Germinal center (tissue), 1 donor: ENCODE results near the gene TRIP6.

Experiments used
- DNase-seq: peaks from one replicate; pipeline ENCODE4 v3.0.0; 2012; ENCODE audit warnings: mixed read lengths, low spot score

The TRIP6 gene, protein sequence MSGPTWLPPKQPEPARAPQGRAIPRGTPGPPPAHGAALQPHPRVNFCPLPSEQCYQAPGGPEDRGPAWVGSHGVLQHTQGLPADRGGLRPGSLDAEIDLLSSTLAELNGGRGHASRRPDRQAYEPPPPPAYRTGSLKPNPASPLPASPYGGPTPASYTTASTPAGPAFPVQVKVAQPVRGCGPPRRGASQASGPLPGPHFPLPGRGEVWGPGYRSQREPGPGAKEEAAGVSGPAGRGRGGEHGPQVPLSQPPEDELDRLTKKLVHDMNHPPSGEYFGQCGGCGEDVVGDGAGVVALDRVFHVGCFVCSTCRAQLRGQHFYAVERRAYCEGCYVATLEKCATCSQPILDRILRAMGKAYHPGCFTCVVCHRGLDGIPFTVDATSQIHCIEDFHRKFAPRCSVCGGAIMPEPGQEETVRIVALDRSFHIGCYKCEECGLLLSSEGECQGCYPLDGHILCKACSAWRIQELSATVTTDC

DNA sequence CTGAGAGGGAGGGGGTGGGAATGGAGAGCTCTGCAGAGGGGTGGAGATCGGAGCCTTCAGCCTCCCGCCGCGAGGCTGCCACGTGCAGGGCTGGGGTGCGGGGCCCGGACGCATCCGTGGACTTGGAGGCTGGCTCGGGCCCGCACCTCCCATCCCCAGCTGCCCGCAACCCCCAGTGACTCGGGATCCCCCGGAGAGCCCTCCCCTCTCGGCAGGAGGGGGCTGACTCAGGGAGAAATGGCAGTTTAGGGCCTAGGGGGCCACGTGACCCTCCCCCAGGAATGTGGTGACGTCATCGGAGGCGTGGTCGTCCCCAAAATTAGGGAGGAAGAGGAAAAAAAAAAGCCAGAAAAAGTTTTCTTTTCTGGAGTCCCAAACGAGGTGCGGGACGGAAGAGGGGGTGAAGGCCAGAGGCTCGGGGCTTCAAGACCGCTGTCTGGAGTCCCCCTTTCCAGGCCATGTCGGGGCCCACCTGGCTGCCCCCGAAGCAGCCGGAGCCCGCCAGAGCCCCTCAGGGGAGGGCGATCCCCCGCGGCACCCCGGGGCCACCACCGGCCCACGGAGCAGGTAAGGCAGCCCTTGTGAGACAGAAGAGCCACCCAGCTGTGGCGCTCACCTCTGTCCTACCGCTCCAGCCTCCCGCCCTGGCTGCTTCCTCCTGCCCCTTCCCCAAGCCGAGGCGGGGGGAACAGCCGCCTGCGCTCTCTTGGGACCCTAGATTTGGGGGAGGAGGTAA is at the start of gene TRIP6:
Gene TRIP6, plus strand, starts transcription at position 348 of the 736 bp plus-strand sequence. Its CDS starts 111 bp downstream, at position 459.
- peak; percentile 62 for DNase-seq

GRCh38 chr7:100818366-100818765 is 48.8 kb upstream of the TRIP6 start:
- no peak for DNase-seq

- DNase-seq = no peak
These were observed 48.4 kb upstream of the TRIP6 start for GRCh38 chr7:100818825-100819224.

DNA sequence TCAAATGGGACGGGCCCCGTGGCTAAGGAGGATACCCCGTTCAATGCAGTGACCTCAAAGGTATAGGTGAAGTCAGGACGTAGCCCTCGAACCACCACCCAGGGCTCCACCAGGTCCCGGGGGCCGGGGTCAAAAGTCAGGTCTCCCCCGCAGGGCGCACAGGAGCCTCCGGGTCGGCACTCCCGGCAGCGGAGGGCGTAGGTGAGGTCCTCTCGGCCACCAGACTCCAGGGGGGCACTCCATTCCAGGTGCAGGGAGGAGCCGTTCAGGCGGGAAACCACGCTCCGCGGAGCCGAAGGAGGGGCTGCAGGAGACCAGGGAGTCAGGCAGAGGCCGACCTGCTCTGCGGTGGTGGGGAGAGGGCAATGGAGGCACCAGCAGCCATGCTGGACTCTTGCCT is 47.6 kb upstream of the TRIP6 start:
- no peak for DNase-seq

- no peak for DNase-seq
These were observed 44.7 kb upstream of the TRIP6 start for GRCh38 chr7:100822236-100823139.

- no peak for DNase-seq
These were observed 44.1 kb upstream of the TRIP6 start for GRCh38 chr7:100823140-100823525.

DNA sequence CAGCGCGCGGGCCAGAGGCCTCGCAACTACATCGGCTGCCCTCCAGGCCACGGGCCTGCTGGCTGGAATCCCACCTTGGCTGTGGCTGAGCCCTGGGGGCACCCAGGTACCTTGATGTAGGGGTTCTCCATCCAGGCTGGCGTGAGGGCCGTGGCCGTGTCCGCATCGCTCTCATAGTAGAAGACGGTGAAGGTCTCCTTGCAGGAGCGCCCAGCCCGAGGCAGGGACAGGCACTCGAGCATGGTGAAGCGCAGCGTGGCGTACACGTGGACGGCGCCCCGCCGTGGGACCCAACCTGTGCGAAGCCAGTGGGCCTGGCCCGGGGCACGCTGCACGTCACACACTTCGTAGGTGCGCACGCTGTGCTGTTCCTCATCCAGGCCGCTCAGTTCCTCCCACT is 43.7 kb upstream of the TRIP6 start:
- no peak for DNase-seq

DNA sequence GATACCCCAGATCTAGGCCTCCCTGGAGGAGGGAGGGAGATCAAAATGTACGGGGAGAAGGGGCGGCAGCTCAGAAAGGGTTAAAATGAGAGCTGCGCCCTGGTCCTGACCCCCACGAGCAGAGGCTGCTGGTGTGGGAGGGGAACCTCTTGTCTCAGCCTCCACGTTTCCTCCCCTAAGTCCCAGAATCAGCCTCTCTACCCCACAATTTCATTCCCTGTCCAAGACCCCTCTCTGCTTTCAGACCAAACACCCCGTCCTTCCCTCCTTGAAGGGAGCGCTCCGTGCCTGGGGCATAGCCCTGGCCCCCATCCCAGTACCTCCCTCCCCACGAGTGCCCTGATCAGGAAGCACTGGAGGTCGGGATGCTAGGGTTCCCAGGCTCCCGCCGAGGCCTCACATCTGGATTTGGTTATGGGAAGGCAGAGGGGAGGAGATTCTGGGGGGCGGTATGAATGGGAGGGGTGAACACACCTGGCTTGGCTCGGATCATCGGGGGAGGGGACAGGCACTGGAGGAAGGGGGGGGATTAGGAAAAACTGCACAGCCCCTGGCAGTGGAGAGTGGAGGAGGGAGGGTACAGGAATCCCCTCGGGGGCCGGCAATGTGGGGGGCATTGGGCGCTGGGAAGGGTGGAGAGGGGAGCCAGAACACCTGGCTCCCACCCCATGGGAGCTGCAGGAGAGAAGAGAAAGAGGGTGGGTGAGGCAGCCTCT is 42.5 kb upstream of the TRIP6 start:
- no peak for DNase-seq

DNA sequence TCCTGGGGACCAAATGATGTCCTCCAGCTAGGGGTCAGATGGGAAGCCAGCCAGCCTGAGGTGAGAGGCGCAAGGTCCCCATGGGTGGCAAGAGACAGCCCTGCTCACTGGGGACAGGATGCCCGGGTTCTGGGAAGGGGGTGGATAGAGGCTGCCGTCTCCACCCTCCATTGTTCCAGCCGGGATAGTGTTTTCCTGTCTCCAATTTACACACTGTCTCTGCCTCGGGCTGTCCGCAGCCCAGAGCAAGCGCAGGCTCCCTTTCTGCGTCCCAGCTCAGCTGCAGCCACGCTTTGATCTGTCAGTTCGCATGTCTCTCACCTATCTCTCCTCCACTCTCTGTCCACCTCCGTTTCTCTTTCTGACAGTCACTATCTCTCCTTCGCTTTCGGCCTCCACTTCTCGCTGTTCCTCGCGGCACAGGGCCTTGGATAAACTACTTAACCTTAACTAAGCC is 41.9 kb upstream of the TRIP6 start:
- DNase-seq = no peak

DNA sequence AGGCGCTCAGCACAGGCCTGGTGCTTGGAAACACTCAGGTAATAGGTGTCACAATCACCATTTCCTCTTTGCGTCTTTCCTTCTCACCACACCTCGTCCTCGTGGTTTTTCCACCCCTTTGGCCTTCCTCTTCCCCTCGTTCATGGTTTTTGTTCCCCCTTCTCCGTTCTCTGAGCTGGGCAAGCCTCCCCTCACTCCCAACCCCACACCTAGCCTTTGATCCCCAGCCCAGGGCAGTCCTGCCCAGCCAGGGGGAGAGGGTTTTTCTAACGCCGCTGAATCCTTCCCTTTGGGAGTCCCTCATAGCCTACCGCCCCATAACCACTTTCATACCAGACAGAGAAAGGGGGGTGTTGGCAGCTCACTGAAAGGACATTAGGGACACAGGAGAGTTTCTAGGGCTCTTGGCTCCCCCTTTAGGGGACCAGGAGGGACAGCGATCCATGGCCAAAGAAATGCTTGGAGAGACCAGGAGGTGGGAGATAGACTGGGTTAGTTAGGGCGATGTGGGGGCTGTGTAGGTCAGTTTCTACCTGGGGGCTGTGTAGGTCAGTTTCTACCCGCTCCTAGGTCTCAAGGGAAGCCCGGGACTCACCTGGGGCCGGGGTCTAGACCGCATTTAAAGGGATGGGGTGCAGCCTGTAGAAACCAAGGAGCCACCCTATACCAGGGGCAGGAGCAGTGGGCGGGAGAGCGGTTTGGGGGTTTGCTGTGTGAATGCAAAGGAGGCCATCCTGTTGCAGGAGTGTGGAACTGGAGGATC is 41.3 kb upstream of the TRIP6 start:
- DNase-seq = no peak

- no peak for DNase-seq
These were observed 40.5 kb upstream of the TRIP6 start for GRCh38 chr7:100826514-100827329.

DNA sequence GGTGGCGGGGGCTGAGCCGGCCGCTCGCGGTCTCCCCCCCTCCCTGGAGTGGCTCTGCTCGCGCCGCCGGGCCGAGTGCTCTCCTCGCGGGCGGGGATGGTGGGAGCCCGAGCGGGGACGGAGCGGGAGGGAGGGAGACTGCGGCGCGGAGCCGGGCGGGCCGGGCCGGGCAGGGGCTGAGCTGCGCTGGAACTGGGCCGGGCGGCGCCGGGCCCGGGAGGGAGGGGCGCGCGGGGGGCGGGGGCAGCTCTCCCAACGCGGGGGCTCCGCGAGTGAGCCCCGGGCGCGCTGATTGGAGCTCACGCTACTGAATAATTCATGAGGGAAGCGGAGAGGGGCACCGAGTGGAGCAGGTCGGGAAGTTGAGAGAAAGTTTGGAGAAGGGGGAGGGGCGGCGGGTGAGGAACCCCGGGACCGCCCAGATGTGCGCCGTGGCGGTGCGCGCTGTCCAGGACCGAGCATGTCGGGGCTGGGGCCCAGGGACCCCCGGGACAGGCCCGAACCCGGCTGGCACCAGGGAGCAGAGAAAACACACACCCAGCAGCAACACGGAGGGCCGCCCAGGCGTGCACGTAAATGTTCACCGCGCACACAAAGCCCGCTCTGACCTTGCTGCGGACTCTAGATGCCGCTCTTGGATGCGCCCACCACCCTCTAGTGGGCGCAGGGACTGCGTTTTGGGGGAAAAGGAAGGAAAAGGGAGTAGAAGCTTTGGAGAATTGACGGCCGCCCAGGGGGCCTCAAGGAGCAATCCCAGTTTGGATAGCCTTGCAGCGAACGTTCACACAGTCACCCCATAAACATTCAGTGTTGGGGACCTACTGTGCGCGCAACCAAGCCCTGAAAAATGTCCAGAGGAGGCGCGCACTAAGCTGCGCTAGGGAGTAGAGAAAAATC is 39.6 kb upstream of the TRIP6 start, which contains the start of gene EPHB4:
Gene EPHB4, minus strand, starts transcription at position 194 of the 897 bp plus-strand sequence. CDS start 493 bp downstream, outside the sequence.
- DNase-seq = no peak

GRCh38 chr7:100829150-100829716 is 38.0 kb upstream of the TRIP6 start:
- no peak for DNase-seq

GRCh38 chr7:100830396-100830795 is 36.8 kb upstream of the TRIP6 start:
- DNase-seq = no peak

DNA sequence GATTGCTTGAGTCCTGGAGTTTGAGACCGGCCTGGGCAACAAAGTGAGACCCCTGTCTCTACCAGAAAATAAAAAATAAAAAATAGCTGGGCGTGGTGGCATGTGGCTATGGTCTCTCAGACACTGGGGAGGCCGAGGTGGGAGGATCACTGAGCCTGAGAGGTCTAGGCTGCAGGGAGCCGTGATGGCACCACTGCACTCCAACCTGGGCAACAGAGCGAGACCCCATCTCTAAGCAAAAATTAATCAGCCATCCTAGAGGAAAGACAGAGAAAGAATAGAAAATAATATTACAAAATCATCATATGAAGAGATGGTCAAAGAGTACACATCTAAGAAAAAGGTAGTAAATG is 34.9 kb upstream of the TRIP6 start:
- no peak for DNase-seq

DNA sequence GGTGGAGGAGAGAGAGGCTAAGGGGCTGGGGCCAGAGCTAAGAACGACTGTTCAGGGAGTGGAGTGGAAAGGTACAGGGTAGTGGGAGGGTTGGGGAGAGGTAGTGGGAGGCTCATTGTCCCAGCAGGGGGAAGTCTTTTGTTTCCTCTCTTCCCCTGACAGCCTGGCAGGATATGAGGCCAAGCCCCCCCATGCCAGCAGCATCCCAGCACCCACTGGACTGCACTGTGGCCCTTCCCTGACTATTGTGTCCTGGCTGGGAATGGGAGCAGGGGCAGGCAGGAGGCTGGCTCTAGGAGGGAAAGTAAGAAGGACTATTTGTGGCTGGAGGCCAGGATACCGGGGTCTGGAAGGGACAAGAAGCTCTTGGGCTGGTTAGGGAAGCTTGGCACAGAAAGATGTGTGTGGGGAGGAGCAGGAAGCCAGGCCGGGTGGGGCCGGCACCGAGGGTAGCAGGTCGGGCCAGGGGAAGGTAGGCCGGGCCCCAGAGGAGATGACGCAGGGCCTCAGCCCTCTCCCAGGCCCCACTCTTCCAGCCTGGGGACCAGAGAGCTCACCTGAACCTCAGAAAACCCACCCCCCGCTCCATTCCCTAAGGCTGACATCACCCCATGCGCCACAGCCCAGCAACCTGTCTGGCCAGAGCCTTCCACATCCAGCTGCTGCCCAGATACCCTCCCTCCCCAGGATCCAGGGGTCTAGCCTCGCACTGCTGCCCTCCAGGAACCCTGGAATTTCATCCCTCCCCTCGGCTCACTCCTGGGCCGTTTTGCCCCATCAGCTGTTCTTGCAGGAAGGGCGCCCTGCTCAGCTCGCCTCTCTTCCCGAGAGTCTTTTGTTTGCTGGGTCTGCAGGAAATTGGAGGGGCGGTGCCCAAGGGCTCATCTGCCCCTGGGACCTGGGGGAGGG is 31.0 kb upstream of the TRIP6 start:
- no peak for DNase-seq

- DNase-seq = no peak
These were observed 30.4 kb upstream of the TRIP6 start for GRCh38 chr7:100836812-100837098.
